ENCODE measurements around the gene ZNF354C. TPM values are rescaled to one million over a fixed set of nuclear protein-coding genes. Genes with fewer than 3 reads are reported as not detected.

Gene ZNF354C
- total RNA-seq, 1 experiment from 2014 or later, result 0.07 TPM

- no peak overlapping the region for H3K27ac ChIP-seq (ENCODE audit: low read depth, low read length)
- no peaks in the 10 kb centered on the region for H3K79me2 ChIP-seq (ENCODE audit: insufficient read depth, low read length)
- no peak overlapping the region for H2AFZ ChIP-seq (ENCODE audit: low read depth, low read length, poor library complexity, severe bottlenecking)
- H4K20me1 ChIP-seq (ENCODE audit: insufficient read depth), result no peaks in the 10 kb centered on the region
- no TSS peak for BruUV-seq (replicated peaks)
- no peak for DNase-seq (ENCODE audit: low read depth, low spot score)
- ChIA-PET CTCF (no interaction called here), POLR2A (no interaction called here), RAD21 (ENCODE audit: low non-redundant PET in 1 of 2, low total read pairs in 2 of 2, uncharacterized antibody in 2 of 2, unreplicated experiment in 2 of 2) (no interaction called here)
- H3K4me2 ChIP-seq (ENCODE audit: low read length), result no peak overlapping the region
- no peaks in the 10 kb centered on the region for H3K9me2 ChIP-seq (ENCODE audit: insufficient read depth)
- no peak overlapping the region for H3K9ac ChIP-seq (ENCODE audit: low read length)
- intact Hi-C loops (cut with micrococcal nuclease), result no loop called here
- H3K4me1 ChIP-seq (ENCODE audit: control insufficient read depth in 1 of 2, insufficient read depth in 2 of 2, low read length in 2 of 2), result peaks cover 0 to 6% of the 10 kb centered on the region in 2 experiments; a peak in 1 of 4 replicates
- no peak overlapping the region for H3K4me3 ChIP-seq (replicated peaks in 1 of 2; ENCODE audit: low read depth in 1 of 2, low read length in 2 of 2)
- ATAC-seq, result no peak
- no peaks in the 10 kb centered on the region for H3K27me3 ChIP-seq (ENCODE audit: insufficient read depth, low read length)
- H3K36me3 ChIP-seq (ENCODE audit: control insufficient read depth in 1 of 2, insufficient read depth in 2 of 2, low read length in 2 of 2), result no peaks in the 10 kb centered on the region
- TF ChIP-seq, protein P1, sequence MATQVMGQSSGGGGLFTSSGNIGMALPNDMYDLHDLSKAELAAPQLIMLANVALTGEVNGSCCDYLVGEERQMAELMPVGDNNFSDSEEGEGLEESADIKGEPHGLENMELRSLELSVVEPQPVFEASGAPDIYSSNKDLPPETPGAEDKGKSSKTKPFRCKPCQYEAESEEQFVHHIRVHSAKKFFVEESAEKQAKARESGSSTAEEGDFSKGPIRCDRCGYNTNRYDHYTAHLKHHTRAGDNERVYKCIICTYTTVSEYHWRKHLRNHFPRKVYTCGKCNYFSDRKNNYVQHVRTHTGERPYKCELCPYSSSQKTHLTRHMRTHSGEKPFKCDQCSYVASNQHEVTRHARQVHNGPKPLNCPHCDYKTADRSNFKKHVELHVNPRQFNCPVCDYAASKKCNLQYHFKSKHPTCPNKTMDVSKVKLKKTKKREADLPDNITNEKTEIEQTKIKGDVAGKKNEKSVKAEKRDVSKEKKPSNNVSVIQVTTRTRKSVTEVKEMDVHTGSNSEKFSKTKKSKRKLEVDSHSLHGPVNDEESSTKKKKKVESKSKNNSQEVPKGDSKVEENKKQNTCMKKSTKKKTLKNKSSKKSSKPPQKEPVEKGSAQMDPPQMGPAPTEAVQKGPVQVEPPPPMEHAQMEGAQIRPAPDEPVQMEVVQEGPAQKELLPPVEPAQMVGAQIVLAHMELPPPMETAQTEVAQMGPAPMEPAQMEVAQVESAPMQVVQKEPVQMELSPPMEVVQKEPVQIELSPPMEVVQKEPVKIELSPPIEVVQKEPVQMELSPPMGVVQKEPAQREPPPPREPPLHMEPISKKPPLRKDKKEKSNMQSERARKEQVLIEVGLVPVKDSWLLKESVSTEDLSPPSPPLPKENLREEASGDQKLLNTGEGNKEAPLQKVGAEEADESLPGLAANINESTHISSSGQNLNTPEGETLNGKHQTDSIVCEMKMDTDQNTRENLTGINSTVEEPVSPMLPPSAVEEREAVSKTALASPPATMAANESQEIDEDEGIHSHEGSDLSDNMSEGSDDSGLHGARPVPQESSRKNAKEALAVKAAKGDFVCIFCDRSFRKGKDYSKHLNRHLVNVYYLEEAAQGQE (IDR thresholded peaks at IDR 0.05; ENCODE audit: low read depth), result no peak
- TF ChIP-seq FOSL1 (IDR thresholded peaks at IDR 0.05; ENCODE audit: low read depth), result no peak
- TF ChIP-seq EGR1 (IDR thresholded peaks at IDR 0.05; ENCODE audit: low read depth), result no peak
- no peak for TF ChIP-seq POLR2A (IDR thresholded peaks at IDR 0.05; ENCODE audit: borderline replicate concordance, extremely low read depth, insufficient read depth, insufficient read length)
- no peak for TF ChIP-seq SIN3A (IDR thresholded peaks at IDR 0.05; ENCODE audit: low read depth)
- no peak for TF ChIP-seq JUND (IDR thresholded peaks at IDR 0.05)
- TF ChIP-seq CBX3 (IDR thresholded peaks at IDR 0.05; ENCODE audit: low read depth), result no peak
- TF ChIP-seq CEBPB (IDR thresholded peaks at IDR 0.05; ENCODE audit: low read depth), result no peak
- TF ChIP-seq, protein P2, sequence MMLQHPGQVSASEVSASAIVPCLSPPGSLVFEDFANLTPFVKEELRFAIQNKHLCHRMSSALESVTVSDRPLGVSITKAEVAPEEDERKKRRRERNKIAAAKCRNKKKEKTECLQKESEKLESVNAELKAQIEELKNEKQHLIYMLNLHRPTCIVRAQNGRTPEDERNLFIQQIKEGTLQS (IDR thresholded peaks at IDR 0.05), result no peak
- TF ChIP-seq CTCF (IDR thresholded peaks at IDR 0.05 in 2 of 3, conservative IDR thresholded peaks at IDR 0.05 in 1 of 3; ENCODE audit: borderline replicate concordance in 1 of 3, insufficient read depth in 1 of 3, low read depth in 2 of 3, low read length in 2 of 3), result no peak
- no peaks in the 10 kb centered on the region for H3K9me3 ChIP-seq (ENCODE audit: control insufficient read depth in 1 of 2, insufficient read depth in 1 of 2, low read depth in 1 of 2, low read length in 2 of 2)
Measured at GRCh38 chr5:179113945-179114641, 53.9 kb downstream of the ZNF354C start.
